ENCODE results near the gene SLC34A1. TPM values are rescaled to one million over a fixed set of nuclear protein-coding genes. Genes with fewer than 3 reads are reported as not detected.

SLC34A1 gene
- total and polyA plus RNA-seq, 8 donors = not detected

DNA sequence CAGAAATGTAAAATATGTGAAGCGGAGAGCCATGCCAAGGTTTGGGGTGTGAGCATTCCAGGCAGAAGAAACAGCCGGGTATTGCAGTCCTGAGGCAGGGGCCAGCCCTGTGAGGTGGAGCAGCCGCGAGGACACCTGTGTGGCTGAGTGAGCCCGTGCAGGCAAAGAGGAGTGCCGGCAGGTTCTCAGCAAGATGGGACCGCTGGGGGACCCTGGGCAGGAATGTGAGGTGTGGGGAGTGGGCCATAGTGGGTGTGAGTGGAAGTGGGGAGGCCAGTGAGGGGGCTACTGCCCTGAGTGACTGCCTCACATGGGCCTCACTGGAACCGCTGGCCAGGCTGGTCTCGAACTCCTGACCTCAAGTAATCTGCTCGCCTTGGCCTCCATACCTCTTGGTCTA is 54.2 kb downstream of the SLC34A1 start:
- H3K4me1 ChIP-seq = no peaks in the 10 kb centered on the region
- DNase-seq = peak in 3 of 6 donors; percentile 15 to 45 (median 36)
- H3K27ac ChIP-seq = no peak overlapping the region
- no peak for ATAC-seq
- 95% methylated on average over 10 of the region's 10 CpGs for WGBS, 2 donors
- no peaks in the 10 kb centered on the region for H3K27me3 ChIP-seq
- FAIRE-seq = no peak
- TF ChIP-seq, protein P1, sequence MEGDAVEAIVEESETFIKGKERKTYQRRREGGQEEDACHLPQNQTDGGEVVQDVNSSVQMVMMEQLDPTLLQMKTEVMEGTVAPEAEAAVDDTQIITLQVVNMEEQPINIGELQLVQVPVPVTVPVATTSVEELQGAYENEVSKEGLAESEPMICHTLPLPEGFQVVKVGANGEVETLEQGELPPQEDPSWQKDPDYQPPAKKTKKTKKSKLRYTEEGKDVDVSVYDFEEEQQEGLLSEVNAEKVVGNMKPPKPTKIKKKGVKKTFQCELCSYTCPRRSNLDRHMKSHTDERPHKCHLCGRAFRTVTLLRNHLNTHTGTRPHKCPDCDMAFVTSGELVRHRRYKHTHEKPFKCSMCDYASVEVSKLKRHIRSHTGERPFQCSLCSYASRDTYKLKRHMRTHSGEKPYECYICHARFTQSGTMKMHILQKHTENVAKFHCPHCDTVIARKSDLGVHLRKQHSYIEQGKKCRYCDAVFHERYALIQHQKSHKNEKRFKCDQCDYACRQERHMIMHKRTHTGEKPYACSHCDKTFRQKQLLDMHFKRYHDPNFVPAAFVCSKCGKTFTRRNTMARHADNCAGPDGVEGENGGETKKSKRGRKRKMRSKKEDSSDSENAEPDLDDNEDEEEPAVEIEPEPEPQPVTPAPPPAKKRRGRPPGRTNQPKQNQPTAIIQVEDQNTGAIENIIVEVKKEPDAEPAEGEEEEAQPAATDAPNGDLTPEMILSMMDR (IDR thresholded peaks at IDR 0.05) = no peak
- H3K36me3 ChIP-seq = peaks cover 0 to 20% (median 4%) of the 10 kb centered on the region in 3 donors
- no peak overlapping the region for H3K4me3 ChIP-seq
- H3K9me3 ChIP-seq = no peaks in the 10 kb centered on the region
- intact Hi-C loops (cut with DNase I) = no loop called here

DNA sequence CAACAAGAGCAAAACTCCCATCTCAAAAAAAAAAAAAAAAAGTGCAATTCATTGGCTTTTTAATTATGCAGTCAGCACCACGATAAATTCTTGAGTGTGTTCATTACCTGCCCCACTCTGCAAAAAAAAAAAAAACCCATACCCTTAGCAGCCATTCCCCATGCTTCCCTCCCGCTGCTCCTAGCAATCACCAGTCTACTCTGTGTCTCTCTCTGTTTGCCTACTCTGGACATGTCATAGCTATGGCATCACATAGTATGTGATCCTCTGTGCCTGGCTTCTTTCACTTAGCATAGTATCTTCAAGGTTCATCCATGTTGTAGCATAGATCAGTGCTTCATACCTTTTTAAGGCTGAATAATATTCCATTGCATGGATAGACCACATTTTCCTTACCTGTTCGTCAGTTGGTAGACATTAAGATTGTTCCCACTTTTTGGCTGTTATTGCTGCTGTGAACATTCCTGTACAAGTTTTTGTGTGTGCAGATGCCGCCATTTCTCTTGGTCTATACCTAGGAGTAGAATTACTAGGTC is 55.4 kb downstream of the SLC34A1 start:
- no peak for FAIRE-seq
- DNase-seq = no peak
- Histone ChIP-seq H3K36me3 (peaks cover 0 to 9% (median 0%) of the 10 kb centered on the region in 3 donors), H3K27ac (no peak overlapping the region), H3K9me3 (no peaks in the 10 kb centered on the region), H3K4me1 (no peaks in the 10 kb centered on the region), H3K4me3 (no peak overlapping the region), H3K27me3 (no peaks in the 10 kb centered on the region)
- 98% methylated on average over 4 of the region's 4 CpGs for WGBS, 2 donors
- TF ChIP-seq, protein P1 (IDR thresholded peaks at IDR 0.05) = no peak
- no peak for ATAC-seq
- intact Hi-C loops (cut with DNase I) = no loop called here

DNA sequence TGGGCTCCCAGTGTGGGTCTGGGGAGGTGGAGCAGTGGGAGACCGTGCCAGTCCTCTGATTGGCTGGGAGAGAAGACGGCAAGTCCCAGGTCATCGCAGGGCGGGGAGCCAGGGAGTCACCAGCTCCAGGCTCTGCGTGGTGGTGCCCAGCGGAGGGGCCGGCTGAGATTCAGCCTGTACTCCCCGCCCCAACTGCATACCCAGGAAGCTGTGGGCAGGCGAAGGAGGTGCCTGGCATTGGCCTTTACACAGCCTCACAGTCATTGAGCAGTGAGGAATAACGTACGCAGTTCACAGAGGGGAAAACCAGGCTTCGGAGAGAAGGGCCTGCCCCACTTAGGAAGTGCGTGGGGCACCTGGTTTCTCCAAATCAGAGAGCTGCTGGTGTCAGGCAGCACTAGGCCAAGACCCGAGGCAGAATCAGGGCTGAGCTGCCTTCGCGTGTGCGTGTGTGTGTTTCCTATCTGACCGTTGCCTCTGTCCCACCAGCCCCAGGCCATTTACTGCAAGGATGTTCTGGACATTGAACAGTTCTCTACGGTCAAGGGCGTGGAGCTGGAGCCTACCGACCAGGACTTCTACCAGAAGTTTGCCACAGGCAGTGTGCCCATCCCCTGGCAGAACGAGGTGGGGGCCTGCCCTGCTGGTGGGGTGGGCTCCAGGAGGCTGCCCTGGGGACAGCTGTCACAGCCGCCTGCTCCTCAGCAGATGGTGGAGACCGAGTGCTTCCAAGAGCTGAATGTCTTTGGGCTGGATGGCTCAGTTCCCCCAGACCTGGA is 56.2 kb downstream of the SLC34A1 start:
- FAIRE-seq (no peak), DNase-seq (peak in 2 of 6 donors; percentile 25 to 63), ATAC-seq (no peak)
- peaks cover 0 to 3% (median 0%) of the 10 kb centered on the region in 3 donors for H3K36me3 ChIP-seq
- no peak overlapping the region for H3K4me3 ChIP-seq
- TF ChIP-seq, protein P1 (IDR thresholded peaks at IDR 0.05) = no peak
- no peaks in the 10 kb centered on the region for H3K9me3 ChIP-seq
- no peaks in the 10 kb centered on the region for H3K27me3 ChIP-seq
- 90% methylated on average over 24 of the region's 24 CpGs for WGBS, 2 donors
- no peaks in the 10 kb centered on the region for H3K4me1 ChIP-seq
- intact Hi-C loops (cut with DNase I) = no loop called here
- no peak overlapping the region for H3K27ac ChIP-seq

DNA sequence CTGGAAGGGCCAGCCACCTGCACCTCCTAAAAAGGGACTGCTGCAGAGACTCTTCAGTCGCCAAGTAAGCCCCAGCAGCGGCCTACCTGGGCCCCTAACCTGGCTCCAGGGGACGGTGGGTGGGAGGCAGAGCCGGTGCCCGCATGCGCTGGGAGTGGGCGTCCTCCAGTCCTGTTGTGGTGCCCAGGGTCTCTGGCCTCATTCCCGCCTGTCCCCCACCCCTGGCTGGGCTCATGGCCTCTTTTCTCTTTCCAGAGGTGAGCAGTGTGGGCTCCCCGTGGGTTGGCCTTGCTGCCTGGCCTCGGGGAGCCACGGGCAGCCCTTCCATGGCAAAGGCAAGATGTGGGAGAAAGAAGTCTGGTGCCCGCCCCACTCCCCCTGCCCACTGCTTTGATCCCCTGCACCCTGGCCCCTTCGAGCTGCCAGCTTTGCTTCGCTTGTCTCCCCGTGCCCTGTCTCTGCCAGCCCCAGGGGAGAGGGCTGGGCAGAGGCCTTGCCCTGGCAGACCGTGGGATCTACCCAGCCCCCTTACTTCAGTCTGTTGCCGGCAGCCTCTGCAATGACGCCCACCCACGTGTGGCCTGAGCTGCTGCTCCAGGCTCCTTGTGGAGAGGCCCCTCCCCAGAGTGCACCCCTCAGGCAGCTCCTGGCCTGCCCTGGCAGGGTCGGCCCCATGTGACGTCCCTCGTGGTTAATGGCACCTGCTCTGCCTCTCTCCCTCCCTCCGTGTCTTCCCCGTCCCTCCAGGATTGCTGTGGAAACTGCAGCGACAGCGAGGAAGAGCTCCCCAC is 57.0 kb downstream of the SLC34A1 start:
- no peaks in the 10 kb centered on the region for H3K36me3 ChIP-seq
- ATAC-seq = no peak
- WGBS, 2 donors = 90 to 91% methylated on average over 24 to 26 of the region's 26 CpGs
- no peaks in the 10 kb centered on the region for H3K27me3 ChIP-seq
- peak in 2 of 6 donors; percentile 24 to 72 for DNase-seq
- no peak overlapping the region for H3K4me3 ChIP-seq
- no peak overlapping the region for H3K27ac ChIP-seq
- H3K9me3 ChIP-seq = no peaks in the 10 kb centered on the region
- TF ChIP-seq, protein P1 (IDR thresholded peaks at IDR 0.05) = no peak
- intact Hi-C loops (cut with DNase I) = no loop called here
- no peak for FAIRE-seq
- H3K4me1 ChIP-seq = peaks cover 0 to 2% (median 0%) of the 10 kb centered on the region in 3 donors

All from pancreas (tissue), 10 donors.